Mammary epithelial cell (primary cell): ENCODE data around the gene MEX3B.

ENCODE experiments used
- CTCF ChIP-seq, 2 donors: IDR thresholded peaks in 1 of 2; conservative IDR thresholded peaks in 1 of 2; 2 replicates each; pipeline ENCODE4 v1.5.1; 2011 to 2012; ENCODE audit warnings: inconsistent platforms in 2 of 2, low read length in 2 of 2, mild to moderate bottlenecking in 2 of 2, control low read depth in 1 of 2, low read depth in 1 of 2; ENCODE audit not compliant: insufficient read depth in 1 of 2; ENCODE audit errors: extremely low read depth in 1 of 2
- EZH2 ChIP-seq: IDR thresholded peaks from 2 replicates; pipeline ENCODE4 v1.6.1; 2012; ENCODE audit warnings: low read length, inconsistent platforms, borderline replicate concordance

GRCh38 chr15:82018201-82018600, 27.6 kb downstream of the MEX3B start:
- no peak for TF ChIP-seq CTCF (conservative IDR thresholded peaks at IDR 0.05 in 1 of 2, IDR thresholded peaks at IDR 0.05 in 1 of 2; ENCODE audit: extremely low read depth in 1 of 2, insufficient read depth in 1 of 2, low read depth in 1 of 2, low read length in 2 of 2)
- no peak for TF ChIP-seq EZH2
